Measurements from ENCODE around the gene BRD3.

- TF ChIP-seq CTCF (IDR thresholded peaks at IDR 0.05; ENCODE audit: insufficient read depth, low read length, poor library complexity, severe bottlenecking) (no peak), EZH2phosphoT487 (conservative IDR thresholded peaks at IDR 0.05; ENCODE audit: low read length) (no peak)
Measured at GRCh38 chr9:134103391-134103998, 35.7 kb upstream of the BRD3 start.
